NCI-H2029 treated with DMSO at 0.1 percent for 48 hours (cell line): Measurements from ENCODE around the gene UNC5C.

Source experiments
- DNase-seq: peaks from one replicate; lab custom pipeline; 2025; lab: John Stamatoyannopoulos, UW

The UNC5C gene

DNA sequence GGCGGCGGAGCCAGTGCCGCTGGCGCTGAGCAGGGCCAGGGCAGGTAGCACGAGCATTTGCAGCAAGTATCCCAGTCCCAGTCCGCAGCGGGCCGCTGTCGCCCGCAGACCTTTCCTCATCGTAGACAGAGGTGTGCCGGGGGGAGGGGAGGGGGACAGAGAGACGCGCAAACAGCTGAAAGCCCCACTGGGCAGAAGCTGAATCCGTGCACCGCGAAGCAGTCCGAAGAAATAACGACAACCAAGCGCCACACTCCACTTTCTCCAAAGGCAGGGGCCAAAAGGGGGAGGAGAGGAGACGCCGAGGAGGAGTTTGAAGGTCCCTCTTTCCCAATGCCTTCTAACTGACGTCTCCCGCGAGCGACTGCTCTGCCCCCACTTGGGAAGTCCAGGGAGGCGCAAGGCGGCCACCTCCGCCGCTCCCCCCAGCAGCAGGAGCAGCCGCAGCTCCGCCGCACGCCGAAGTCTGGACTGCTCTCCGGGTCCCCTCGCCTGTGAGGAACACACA lies at the start of gene UNC5C:
UNC5C (minus strand) TSS at position 236 of the 508 bp plus-strand sequence.
- DNase-seq: no peak

DNA sequence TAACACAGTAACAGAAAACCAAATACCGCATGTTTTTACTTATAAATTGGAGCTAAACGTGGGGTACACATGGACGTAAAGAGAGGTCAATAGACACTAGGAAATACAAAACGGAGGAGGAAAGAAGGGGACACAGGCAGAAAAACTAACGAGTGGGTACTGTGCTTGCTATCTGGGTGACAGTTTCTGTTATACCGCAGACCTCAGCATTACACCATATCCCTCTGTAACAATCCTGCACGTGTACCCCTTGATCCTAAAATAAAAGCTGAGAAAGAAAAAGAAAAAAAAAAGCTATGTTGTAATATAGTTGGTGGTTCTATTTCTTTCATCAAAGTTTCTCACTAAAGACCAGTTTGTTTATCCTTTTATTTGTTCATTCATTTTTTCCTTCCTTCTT lies 47.9 kb upstream of the UNC5C start:
- DNase-seq: no peak

DNA sequence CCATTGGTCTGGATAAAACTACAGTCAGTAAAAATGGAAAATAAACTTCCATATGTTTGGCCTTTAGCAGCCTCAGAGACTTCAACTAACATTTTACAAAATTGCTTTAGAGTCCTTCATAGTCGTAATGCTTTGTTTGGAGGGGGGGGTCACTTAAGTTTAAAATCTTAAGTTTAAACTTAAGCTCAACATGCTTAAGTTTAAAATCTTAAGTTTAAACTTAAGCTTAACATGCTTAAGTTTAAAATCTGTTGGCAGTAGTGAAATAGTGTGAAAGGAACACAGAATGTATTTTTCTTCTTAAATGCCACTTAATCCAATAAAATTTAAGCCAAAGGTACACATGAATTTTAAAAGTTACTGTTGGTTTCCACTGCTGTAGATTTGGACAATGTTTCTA lies 45.9 kb upstream of the UNC5C start:
- DNase-seq: no peak

DNA sequence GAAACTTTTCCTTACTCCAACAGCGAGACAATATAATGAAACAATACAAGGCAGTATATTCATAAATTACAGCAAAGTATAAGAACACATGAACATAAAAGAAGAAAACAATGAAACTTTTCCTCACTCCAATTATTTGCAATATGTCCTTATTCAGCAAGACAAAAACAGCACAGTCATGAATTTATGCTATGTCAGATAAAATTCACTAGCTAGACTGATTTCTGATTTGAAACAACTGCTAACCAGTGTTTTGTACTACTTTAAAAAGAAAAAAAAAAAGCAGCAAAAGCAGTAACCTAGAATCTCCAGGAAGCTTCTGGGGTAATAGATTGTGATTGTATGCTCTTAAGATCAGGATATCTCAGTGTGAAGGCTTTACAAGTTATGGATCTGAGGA lies 45.2 kb upstream of the UNC5C start:
- DNase-seq: no peak

DNA sequence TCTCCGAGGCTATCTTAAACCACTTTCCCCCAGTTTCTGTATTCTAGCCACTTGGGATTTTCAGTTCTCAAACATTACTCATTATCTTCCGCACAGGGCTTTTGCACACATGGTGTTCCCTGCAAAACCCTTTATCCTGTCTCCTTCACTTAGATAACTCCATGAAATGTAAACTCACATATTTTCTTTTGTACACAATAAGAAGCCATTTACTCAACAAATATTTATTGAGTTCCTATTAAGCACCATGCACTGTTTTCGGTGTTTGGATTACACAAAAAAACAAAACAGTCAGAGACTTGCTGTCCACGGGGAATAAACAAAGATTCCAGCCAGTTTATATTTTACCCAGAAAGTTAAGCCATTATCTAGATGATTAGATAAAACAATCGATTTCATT lies 42.5 kb upstream of the UNC5C start:
- no peak for DNase-seq

DNA sequence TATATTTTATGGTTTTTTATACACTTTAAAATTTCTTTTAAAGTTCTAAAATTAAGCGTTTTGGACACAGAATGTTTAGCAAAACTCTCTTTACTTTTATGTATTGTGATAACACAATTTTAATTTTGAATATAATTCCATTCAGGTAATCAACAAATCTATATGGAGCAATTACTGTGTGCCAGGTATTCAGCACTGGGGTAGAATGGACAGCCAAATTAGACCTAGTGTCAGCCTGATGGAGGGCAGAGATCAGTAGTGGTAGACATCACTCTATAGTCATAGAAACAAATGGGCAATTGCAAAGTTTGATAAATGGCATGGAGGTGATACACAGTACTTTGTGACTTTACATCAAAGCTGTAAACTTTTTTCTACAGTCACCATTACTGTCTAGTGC lies 41.8 kb upstream of the UNC5C start:
- no peak for DNase-seq

DNA sequence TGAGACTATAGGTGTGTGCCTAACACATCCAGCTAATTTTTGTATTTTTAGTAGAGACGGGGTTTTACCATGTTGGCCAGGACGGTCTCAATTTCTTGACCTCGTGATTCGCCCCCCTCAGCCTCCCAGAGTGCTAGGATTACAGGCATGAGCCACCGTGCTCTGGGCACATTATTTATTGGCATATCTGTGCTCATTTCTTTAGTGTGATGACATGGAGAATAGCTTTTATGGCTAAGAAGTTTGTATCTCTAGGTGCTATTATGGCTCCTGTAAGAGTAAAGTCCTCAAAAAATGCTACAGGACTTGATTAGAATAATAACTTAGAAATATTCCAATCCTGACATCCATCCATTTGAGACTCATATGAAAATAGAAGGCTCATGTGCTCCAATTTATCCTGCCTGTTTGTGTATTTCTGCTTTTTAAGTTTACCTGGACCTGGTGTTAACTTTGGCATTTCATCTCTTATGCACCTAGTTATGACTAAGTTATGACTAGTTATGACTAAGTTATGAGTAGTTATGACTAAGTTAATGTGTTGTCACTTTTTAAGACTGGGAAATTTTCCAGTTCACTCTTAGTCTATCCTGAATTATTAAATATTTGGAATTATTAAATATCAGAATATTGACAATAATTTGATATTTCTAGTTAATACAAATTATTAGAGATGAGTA lies 36.4 kb upstream of the UNC5C start:
- DNase-seq: no peak

DNA sequence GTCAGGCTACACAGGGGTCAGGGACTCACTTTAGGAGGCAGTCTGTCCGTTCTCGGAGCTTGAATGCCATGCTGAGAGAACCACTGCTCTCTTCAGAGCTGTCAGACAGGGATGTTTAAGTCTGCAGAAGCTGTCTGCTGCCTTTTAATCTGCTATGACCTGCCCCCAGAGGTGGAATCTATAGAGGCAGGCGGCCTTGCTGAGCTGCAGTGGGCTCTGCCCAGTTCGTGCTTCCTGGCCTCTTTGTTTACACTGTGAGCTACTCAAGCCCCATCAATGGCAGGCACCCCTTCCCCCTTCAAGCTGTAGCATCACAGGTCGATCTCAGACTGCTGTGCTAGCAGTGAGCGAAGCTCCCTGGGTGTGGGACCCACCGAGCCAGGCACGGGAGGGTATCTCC lies 31.5 kb upstream of the UNC5C start:
- DNase-seq: no peak

DNA sequence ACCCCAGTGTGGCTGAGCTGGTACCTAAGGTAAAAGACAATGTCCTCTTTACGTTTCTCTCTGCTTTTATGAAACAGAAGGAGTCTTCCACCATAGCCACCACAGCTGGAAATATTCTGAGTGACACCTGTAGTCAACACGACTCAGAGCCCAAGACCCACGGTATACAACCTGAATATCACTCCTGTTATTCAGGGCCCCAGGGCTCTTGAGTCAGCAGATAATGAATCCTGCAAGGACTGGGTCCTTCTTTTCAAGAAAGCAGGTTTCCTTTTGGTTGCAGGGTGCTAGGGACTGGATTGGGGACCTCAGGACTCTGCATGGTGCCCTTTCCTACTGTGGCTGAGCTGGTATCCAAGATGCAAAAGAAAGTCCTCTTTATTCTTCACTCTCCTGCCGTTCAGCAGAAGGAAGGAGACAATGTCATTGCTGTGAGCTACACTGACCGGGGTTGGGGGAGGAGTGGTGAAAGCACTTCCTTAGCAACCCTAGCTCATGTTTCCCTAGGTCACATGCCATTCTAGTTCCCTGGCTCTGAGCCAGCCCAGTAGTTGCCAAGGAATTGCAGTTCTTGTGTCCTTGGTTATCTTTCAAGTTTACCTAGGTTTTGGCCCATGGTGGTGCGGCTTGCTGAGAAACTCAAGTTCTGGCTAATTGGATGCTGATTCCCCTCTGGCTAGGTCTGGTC lies 23.7 kb upstream of the UNC5C start:
- DNase-seq: peak; percentile 51

DNA sequence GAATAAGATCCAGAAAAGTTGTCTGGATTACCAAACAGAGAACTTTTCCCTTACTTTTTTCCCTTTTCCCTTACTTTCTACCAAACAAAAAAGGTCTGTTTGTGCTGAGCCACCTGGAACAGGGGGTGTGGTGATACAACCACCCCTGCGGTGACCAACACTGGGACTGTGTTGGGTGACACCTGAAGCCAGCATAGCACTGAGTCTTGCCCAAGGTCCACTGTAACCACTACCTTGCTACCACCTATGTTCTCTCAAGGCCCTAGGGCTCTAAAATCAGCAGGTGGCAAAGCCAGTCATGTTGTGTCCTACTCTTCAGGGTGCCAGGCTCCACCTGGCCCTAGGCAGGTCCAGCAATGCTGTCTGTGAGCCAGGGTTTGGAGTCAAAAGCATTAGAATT lies 22.8 kb upstream of the UNC5C start:
- DNase-seq: no peak

DNA sequence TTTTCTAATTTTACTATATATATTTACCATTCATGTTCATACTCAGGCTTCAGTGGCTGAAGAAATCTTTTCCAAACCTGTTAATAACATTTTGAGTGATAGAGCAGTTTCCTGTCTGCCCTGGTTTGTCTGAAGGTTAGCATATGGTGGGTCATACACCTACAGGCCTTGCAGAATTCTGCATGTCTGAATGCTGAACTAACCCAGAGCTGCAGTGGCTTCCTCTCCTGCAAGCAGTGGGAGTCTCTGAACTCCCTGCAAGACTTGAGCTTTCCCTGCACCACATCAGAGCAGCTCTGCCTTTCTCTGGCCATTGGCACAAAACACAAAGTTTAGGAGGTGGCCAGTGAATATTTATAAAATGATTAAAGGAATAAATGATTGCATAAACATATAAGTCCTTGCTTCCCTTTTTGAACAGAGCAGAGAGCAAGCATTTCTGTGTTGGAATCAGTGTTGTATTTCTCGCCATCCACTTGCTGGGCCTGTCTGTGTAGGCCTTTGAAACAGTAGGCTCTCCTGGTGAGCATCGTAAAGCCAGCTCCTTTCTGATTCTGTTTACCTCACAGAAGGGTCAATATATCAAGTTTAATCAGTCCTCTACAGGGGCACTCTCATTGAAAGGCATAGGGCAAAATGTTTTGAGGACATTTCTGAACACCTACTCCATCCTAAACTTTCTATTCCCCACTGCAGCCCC lies 15.0 kb upstream of the UNC5C start:
- no peak for DNase-seq

DNA sequence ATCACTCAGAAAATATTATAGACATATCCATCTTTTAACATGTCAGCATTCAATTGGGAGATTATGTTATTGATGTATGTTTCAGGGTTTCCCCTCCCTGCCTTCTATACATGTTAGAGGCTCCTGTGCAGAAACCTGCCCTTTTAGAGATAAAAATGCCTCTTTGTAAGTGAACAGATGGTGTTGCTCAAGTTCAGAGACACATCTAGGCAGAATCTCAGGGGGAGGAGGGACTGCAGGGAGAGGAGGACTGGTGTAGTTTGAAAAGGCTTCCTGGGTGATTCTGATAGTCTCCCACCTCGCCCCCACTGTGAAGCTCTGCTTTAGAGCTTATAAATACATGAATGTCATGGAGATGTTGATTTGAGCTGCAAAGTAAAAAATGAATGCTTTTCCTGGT lies 12.0 kb upstream of the UNC5C start:
- no peak for DNase-seq

DNA sequence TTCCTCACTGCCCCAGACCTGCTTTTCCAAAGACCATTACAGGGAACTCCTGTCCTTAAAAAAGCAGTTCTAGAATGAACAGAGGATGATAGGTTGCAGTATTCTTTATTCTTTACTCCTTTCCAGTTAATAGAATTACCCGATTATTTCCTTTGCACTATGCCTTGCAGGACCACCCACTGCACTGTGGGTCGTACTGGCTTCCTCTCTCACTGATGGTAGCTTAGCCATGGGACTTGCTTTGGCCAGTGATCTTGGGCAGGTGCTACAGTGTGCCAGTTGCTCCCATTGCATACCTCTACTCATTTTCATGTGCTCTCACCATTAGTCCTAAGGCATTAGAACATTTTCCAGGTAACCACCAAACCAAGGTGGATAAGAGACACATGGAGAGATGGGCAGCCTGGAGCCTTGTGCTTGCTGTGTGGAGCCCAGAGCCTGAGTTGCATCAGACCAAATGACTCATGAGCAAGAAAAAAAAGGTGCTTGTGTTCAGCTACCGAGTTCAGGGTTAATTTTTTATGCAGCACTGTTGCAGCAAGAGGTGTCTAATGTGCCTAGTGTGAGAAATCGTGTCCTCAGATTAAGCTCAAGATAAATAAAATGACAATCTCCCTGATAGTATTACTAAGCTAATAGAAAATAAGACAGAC lies 7.6 kb upstream of the UNC5C start:
- no peak for DNase-seq

DNA sequence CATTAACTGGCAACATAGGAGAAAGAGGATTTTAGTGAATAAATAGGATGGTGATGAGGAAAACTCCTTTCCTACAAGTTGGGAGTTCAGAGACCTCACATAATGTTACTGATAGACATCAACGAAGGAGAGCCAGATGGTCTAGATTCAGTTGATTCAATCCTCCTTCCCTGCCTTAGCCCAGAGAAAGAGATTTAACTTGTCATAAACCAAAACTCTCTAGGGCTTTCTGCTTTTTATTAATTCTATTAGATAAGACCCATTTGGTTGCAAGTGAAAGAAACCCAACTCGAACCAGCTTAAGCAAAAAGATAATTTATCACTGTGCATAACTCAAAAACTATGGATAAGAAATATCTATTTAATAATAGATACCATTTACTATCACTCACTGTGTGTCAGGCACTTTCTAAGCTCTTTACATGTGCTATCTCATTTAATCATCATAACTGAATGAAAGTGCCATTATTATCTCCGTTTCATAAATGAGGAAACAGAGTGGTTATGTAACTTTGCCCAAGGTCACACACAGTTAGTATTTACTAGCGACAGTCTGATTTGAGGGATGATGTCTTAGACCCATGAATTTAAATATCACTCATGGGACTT lies 4.3 kb upstream of the UNC5C start:
- DNase-seq: no peak

DNA sequence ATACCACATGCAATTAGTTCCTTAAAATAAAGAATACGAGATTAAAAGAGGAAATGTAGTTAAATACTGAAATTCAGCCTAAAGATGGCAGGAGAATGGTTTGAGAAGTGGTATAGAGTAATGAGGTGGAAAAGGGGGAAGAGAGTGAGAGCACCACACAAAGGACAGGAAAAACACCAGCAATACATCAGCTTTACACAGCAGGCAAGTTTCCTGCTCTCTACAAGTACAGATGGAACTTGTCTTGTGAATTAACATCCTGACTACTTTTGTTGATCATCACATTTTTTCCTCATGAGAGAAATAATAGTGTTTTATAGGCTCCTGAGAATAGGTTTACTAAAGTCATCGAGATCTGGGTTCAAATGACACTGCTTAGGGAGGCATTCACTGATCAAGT lies 2.9 kb upstream of the UNC5C start:
- DNase-seq: no peak

DNA sequence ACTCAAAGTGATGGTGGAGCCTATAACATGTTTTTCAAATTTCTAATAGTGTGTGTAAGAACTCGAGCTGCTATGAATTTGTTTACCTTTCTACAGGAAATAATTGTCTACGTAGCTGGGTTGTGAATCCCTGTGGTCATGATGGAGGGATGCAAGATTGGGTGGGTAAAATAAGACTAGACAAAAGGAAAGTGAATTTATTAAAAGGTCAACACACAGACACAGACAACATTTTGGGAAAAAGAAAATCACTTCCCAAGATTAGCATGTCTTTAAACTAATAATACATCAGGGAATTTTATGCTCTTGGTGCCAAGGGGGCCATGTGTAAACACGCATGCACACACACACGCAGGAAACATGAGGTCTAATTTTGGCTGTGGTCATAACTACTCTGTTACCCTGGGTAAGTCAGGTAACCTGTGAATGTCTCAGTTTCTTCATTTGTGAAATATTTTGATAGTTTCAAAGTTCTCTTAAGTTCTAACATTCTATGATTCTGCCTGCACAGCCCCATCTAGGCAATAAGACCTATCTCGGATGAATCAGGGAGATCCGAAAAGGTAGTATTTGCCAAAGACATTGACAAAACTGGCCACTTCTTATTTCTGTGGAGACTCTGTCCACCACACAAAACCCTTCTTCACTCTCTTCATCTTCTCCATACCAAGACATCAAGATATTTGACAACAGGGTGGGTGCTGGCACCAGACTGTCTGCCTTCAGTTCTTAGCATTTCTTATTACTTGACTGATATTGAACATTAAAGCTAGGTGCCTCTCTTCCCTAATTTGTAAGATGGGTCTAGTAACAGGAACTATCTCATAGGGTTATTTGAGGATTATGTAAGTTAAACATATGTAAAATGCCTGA lies 1.6 kb upstream of the UNC5C start:
- no peak for DNase-seq

DNA sequence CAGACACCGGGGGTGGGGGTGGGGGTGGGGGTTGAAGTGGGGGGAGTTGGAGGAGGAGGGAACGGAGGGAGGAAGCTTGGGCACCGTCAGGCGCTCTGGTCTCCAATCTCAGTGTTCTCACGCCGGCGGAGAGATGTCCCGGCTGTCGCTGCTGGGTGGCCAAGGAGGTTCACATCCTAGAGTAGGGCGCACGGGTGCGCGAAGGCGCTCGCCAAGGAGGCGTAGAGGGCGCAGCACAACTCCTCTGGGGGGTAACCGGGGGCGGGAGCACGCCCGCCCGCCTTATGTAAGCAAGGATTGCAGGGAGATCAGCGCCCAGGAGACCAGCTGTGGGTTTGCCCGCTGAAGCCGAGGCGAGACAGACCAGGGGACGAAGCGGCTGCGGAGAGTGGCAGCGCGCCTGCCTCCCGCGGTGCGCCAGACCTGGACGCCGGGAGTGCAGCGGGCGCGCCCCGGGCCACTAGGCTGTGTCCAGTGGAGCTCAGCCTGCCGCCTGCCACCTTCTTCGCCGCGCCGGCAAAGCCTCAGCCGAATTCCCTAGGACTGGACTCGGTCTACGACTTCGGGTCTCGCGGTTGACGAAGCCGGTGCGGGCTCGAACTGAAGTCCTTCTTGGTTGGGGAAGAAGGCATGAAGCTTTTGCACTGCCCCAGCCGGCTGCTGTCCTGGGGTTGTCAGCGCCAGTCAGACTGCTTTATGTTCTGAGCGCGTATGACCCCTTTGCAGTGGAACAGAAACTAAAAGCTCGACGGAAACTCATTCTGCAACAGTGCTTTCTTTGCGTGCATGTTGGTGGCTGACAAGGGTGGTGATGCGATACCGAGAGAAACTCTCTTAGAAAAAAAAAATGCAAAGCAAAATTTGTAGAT lies 707 bp upstream of the UNC5C start:
- no peak for DNase-seq

DNA sequence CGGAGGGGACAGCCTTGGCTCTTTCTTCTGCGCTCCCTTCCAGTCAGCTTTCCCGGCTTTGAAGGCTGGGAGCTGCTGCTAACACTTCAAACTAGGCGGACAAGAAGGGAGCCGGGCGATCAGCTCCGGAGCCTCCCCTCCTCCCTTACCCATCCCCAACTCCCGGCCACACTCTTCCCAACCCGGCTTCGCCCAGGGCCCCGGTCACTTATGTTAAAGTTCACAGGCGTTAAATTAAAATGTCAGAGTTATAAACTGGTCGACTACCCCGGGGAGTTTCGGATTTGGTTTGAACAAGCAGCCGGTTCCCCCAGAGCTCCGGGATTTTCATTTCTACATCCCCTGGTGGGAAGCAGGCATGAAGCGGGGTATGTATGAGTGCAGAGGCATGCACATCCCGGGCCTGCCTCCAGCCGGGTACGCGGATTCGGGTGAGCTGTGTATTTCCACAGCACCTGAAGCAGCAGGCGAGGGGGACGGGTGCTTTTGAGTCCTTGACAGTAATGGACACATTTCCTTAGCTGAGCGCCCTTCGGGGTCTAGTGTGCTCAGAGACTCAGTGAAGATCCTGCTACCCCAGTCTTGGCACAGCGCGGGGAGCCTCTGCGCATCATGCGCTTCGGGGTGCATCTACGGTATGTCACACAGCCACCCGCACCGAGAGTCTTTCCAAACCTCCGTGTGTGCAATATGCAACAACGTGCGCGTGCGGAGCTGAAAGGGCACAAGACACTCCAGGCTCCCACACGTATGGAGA lies 880 bp downstream of the UNC5C start:
- DNase-seq: no peak
